ENCODE results near the gene WFIKKN2.
"Not testable (repeated sequence)": the region's sequence is repeated elsewhere in the genome, so short reads cannot be mapped to it uniquely, and the experiment has no call there.

Gene WFIKKN2, protein sequence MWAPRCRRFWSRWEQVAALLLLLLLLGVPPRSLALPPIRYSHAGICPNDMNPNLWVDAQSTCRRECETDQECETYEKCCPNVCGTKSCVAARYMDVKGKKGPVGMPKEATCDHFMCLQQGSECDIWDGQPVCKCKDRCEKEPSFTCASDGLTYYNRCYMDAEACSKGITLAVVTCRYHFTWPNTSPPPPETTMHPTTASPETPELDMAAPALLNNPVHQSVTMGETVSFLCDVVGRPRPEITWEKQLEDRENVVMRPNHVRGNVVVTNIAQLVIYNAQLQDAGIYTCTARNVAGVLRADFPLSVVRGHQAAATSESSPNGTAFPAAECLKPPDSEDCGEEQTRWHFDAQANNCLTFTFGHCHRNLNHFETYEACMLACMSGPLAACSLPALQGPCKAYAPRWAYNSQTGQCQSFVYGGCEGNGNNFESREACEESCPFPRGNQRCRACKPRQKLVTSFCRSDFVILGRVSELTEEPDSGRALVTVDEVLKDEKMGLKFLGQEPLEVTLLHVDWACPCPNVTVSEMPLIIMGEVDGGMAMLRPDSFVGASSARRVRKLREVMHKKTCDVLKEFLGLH

GRCh38 chr17:50835301-50836234 is at the start of gene WFIKKN2:
WFIKKN2 (plus strand) TSS chr17:50835586; CDS start chr17:50835938, 352 bp downstream.
- no peak for DNase-seq

DNA sequence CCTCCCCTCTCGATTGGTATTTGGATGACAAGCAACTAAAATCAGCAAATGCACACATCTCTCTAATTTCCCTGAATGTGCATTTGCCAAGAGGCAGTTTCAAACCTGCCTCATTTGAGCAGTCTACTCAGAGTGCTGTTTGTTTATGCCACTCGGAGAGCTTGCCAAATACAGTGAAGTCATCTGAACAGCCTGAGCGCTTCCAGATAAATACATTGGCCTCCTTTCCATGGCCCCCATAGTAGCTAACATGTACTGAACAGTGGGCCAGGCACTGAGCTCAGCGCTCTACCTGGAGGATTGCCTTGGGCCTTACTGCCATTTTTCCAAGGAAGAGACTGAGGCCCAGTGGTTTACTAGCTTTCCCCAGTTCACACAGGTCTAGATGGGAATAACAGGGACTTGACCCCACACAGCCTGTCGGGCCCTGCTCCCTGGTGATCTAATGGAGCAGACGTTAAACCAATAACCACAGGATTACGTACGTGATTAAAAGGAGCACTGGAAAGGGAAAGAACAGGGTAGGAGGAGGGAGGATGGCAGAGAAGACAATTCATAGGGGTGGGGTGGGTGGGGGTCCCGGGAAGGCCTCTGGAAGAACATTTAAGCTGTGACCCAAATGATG is 49.3 kb upstream of the WFIKKN2 start:
- DNase-seq, result no peak

- DNase-seq, result no peak
These were observed 48.3 kb upstream of the WFIKKN2 start for GRCh38 chr17:50787106-50787505.

- no peak for DNase-seq
These were observed 44.8 kb upstream of the WFIKKN2 start for GRCh38 chr17:50790618-50791017.

DNA sequence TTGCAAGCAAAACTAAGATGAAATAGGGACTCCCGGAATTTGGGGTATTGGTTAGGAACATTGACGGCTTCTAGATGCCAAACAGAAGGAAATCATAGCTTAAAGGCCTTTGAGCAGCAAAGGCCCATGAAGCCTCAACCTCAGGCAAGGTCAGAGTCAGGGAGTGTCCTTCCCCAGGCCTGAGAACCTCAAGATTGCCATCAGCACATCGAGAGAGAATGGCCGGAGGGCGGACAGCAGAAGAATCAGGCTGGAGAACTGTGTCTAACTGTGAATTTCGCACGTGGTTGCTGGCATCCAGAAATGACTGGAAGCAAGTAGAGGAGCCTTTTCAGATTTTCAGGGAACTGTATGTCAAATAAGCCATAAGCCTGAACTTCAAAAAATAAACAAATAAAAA is 43.3 kb upstream of the WFIKKN2 start:
- DNase-seq, result no peak

- DNase-seq, result no peak
These were observed 42.4 kb upstream of the WFIKKN2 start for GRCh38 chr17:50793007-50793406.

GRCh38 chr17:50794361-50794760 is 41.0 kb upstream of the WFIKKN2 start:
- DNase-seq, result no peak

- no peak for DNase-seq
These were observed 38.1 kb upstream of the WFIKKN2 start for GRCh38 chr17:50797135-50797810.

DNA sequence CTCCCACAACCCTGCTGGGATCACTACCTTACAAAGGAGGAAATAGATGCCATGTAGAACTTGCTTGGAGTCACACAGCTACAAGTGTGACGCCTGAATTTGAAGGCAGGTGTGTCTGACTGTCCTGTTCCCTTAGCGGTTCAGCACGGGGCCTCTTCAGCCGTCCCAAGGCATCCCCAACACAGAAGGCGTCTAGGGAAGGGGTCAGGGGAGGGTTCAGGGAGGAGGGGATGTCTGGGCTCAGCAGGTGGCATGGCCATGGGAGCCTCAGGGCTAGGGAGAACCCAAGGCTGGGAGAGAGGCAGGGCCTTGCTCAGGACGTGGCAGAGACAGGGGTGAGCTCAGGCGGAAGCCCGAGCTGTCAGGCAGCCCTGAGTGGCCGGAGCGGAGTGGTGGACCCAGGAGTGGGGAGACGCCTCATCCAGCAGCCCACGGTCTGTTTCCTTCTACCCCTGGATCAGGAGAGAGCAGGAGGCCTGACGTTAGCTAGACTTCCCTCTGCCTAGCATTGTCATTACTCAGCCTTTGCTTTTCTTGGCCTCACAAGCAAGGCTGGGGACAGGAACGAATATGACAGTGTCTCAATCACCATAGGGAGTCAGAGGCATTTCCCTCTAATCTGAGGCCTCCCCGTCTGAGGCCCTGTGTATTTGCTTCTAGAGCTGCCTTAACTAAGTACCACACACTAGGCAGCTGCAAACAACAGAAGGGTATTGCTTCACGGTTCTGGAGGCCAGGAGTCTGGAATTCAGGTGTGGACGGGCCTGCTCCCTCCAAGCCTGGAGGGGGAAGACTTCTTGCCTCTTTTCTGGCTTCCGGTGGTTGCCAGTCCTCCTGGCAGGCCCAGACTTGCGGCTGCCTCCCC is 36.7 kb upstream of the WFIKKN2 start:
- no peak for DNase-seq

- DNase-seq, result no peak
These were observed 35.8 kb upstream of the WFIKKN2 start for GRCh38 chr17:50799582-50799981.

GRCh38 chr17:50800196-50800700 is 35.1 kb upstream of the WFIKKN2 start:
- no peak for DNase-seq

DNA sequence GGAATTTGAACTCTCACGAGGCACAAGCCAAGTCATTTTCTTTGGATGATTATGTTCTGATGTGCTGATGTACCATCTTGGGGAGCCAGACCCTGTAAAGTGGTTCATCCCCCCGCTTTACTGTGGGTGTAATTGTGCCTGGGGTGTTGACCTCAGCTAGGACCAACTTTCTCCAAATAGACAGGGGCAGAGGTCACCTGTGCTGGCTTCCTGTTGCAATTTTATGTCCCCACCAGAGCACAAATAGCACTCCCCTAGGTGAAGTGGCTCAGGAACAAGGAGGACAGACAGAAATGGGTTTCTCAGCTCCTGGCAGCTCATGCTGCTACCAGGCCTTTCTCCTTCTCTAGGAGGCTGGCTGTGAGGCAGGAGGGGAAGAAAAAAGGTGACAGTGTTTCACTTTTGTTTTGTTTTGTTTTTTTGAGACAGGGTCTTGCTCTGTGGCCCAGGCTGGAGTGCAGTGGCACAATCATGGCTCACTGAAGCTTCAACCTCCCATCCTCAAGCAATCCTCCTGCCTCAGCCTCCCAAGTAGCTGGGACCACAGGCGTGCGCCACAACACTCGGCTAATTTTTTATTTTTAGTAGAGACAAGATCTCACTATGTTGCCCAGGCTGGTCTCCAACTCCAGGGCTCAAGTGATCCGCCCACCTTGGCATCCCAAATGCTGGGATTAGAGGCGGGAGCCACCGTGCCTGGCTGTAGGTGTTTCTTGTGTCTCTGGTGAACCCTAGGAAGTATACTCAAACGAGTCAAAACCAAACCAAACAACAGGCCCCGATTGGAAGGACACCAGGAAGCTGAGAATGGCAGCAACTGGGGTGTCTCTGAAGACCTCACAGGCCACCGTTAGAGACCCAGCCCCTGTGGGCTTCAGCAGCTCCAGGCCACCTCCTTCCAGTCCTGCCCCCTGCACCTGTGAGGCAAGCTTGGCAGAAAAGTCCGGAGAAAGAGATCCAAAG is 32.5 kb upstream of the WFIKKN2 start:
- DNase-seq, result no peak

DNA sequence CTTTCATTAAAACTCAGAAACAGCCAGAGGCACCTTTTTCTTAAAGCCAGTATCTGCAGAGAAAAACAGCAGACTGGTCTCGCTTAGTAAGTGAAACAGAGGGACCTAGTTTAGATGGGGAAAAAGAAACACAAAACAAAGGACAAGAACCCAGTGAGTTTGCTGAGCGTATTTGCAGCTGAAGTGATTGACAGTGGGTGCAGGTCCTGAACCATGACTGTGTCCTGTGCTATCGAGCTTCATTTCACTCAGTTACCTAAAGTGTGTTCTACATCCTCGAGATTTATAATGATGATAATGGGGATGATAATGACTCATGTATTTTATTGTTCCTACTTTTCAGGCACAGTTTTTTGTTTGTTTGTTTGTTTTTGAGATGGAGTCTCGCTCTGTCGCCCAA is 31.7 kb upstream of the WFIKKN2 start:
- DNase-seq, result no peak

DNA sequence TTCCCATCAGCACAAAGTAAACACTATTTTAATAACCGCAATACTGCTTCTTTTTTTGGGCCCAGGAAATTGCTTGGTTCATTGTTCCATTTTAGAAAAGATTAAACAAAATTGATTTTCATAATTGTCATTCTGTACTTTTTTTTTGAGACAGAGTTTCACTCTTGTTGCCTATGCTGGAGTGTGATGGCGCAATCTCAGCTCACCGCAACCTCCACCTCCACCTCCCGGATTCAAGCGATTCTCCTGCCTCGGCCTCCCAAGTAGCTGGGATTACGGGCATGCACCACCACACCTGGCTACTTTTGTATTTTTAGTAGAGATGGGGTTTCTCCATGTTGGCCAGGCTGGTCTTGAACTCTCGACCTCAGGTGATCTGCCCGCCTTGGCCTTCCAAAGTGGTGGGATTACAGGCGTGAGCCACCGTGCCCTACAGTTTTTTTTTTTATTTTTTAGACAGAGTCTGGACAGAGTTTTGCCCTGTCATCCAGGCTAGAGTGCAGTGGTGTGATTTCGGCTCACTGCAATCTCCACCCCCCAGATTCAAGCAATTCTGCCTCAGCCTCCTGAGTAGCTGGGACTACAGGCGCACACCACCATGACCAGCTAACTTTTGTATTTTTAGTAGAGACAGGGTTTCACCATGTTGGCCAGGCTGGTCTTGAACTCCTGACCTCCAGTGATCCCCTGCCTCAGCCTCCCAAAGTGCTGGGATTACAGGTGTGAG is 30.5 kb upstream of the WFIKKN2 start:
- not testable (repeated sequence) for DNase-seq

DNA sequence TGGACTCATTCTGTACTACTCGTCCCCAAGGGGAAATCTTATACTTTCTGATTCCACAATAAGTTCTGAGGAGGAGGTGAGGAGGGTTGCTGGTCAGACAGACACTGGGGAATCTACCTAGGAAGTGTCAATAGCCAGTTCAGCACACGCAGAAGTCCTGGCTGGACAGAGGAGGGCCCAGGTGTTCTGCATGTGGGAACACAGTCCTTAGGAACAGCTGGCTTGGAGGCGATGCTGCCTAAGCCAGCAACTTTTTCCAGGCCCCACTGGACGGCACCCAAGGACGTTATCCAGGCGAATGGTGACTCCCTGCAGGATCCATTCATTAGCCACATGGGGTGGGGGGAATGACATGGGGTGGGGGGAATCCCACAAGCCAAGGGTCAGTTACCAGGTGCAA is 29.9 kb upstream of the WFIKKN2 start:
- no peak for DNase-seq

GRCh38 chr17:50806141-50806643 is 29.2 kb upstream of the WFIKKN2 start:
- no peak for DNase-seq

DNA sequence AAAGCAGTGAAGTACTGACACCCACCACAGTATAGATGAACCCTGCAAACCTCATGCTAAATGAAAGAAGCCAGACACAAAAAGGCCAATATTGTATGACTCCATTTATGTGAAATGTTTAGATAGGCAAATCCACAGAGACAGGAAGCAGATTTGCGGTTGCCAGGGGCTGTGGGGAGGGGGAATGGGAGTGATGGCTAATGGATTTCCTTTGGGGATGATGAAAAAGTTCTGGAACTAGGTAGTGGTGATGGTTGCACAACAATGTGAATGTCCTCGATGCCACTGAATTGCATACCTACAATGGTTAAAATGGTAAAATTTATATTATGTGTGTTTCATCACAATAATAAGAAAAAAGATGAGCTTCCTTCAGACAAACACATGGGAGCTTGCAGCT is 28.4 kb upstream of the WFIKKN2 start:
- no peak for DNase-seq

DNA sequence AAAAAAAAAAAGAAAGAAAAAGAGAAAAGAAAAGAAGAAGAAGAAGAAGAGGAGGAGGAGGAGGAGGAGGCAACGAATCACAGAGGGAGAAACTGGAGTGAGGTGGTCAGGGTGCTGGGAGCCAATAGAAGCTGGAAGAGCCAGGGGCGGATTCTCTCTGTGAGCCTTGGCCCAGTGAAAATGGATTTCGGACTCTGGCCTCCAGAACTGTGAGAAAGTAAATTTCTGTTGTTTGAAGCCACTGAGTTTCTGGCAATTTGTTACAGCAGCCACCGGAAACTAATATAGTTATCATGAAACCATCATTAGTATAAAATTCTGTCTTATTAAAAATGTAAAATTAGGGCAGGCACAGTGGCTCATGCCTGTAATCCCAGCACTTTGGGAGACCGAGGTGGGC is 27.7 kb upstream of the WFIKKN2 start:
- no peak for DNase-seq

DNA sequence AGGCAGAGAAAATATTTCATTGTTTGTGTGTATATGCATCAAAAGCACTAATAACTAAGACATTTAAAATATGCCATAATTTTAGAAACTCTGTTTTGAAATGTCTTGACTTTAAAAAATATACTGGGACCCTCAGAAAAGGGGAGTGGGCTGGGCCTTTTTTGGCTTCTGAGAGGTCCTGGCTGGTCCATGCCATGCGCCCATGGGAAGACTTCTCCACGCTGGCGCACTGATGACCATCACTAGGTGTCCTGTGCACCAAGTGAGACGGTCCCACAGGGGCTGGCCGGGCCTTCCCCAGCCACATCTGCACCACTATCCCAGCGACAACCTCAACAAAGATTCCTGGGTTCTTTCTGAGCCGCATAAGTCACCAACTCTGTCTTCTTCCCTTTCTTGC is 27.0 kb upstream of the WFIKKN2 start:
- no peak for DNase-seq
